CD4-positive, alpha-beta T cell treated with Interleukin-1 beta for 1 hour (primary cell): ENCODE results near the gene ACLY.
"Not testable (repeated sequence)": the region's sequence is repeated elsewhere in the genome, so short reads cannot be mapped to it uniquely, and the experiment has no call there.

Experiments used
- DNase-seq, 2 donors: peaks; one replicate each; pipeline ENCODE4 v3.0.0-alpha.2; 2020 to 2022

Gene ACLY

GRCh38 chr17:41939044-41939692, 20.4 kb upstream of the ACLY start:
- no peak for DNase-seq

- DNase-seq: no peak
These were observed 19.5 kb upstream of the ACLY start for GRCh38 chr17:41937970-41938954.

- no peak for DNase-seq
These were observed 16.9 kb upstream of the ACLY start for GRCh38 chr17:41935641-41936040.

- no peak for DNase-seq
These were observed 14.2 kb upstream of the ACLY start for GRCh38 chr17:41932816-41933389.

- not testable (repeated sequence) for DNase-seq
These were observed 13.0 kb upstream of the ACLY start for GRCh38 chr17:41931715-41932114.

- not testable (repeated sequence) for DNase-seq
These were observed 12.0 kb upstream of the ACLY start for GRCh38 chr17:41930833-41931156.

GRCh38 chr17:41930009-41930832, 11.5 kb upstream of the ACLY start, which contains the start of gene ODAD4:
ODAD4 (plus strand) TSS chr17:41930617; CDS start chr17:41930724, 107 bp downstream.
- DNase-seq: peak; percentile 96 to 97

- no peak for DNase-seq
These were observed 10.0 kb upstream of the ACLY start for GRCh38 chr17:41928693-41929251.

- no peak for DNase-seq
These were observed 7.3 kb upstream of the ACLY start for GRCh38 chr17:41925991-41926590.

GRCh38 chr17:41920580-41920955, 1.8 kb upstream of the ACLY start:
- DNase-seq: no peak

- no peak for DNase-seq
These were observed 1.3 kb upstream of the ACLY start for GRCh38 chr17:41919840-41920579.

GRCh38 chr17:41919165-41919817, 540 bp upstream of the ACLY start:
- no peak for DNase-seq

- peak; percentile 10 to 31 for DNase-seq
These were observed 955 bp downstream of the ACLY start for GRCh38 chr17:41917679-41918313.

GRCh38 chr17:41917192-41917591, 1.6 kb downstream of the ACLY start:
- DNase-seq: no peak

GRCh38 chr17:41915566-41915965, 3.2 kb downstream of the ACLY start:
- no peak for DNase-seq

- no peak for DNase-seq
These were observed 3.7 kb downstream of the ACLY start for GRCh38 chr17:41915020-41915419.

GRCh38 chr17:41914358-41914766, 4.4 kb downstream of the ACLY start:
- DNase-seq: no peak

GRCh38 chr17:41913798-41914197, 5.0 kb downstream of the ACLY start:
- no peak for DNase-seq

GRCh38 chr17:41912925-41913324, 5.8 kb downstream of the ACLY start:
- DNase-seq: no peak

GRCh38 chr17:41910701-41911391, 7.9 kb downstream of the ACLY start:
- DNase-seq: no peak
